ENCODE results near the gene SMG6.

- TF ChIP-seq, protein P1, sequence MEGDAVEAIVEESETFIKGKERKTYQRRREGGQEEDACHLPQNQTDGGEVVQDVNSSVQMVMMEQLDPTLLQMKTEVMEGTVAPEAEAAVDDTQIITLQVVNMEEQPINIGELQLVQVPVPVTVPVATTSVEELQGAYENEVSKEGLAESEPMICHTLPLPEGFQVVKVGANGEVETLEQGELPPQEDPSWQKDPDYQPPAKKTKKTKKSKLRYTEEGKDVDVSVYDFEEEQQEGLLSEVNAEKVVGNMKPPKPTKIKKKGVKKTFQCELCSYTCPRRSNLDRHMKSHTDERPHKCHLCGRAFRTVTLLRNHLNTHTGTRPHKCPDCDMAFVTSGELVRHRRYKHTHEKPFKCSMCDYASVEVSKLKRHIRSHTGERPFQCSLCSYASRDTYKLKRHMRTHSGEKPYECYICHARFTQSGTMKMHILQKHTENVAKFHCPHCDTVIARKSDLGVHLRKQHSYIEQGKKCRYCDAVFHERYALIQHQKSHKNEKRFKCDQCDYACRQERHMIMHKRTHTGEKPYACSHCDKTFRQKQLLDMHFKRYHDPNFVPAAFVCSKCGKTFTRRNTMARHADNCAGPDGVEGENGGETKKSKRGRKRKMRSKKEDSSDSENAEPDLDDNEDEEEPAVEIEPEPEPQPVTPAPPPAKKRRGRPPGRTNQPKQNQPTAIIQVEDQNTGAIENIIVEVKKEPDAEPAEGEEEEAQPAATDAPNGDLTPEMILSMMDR (IDR thresholded peaks at IDR 0.05; ENCODE audit: extremely low read depth in 1 of 2, insufficient read depth in 1 of 2, low read depth in 1 of 2, low read length in 2 of 2): no peak
- no peak for TF ChIP-seq MYC (IDR thresholded peaks at IDR 0.05; ENCODE audit: low read depth, low read length)
- TF ChIP-seq POLR2A (IDR thresholded peaks at IDR 0.05; ENCODE audit: low read depth, low read length): peak; percentile 29
- TF ChIP-seq EZH2 (IDR thresholded peaks at IDR 0.05; ENCODE audit: borderline replicate concordance, low read depth, low read length, severe bottlenecking): no peak
- no peak for TF ChIP-seq JUN (IDR thresholded peaks at IDR 0.05; ENCODE audit: borderline replicate concordance, insufficient read depth, insufficient read length, low read depth)
- peak; percentile 77 for TF ChIP-seq POLR2AphosphoS5 (IDR thresholded peaks at IDR 0.05; ENCODE audit: insufficient read depth, low read depth, low read length)
- no peak for TF ChIP-seq MAX (IDR thresholded peaks at IDR 0.05; ENCODE audit: insufficient read depth, insufficient read length)
- TF ChIP-seq FOS (IDR thresholded peaks at IDR 0.05; ENCODE audit: borderline replicate concordance, insufficient read depth, low read length): no peak
- no peak for TF ChIP-seq GATA2 (IDR thresholded peaks at IDR 0.05; ENCODE audit: insufficient read depth, insufficient read length, low read depth, low read length)
Observed at GRCh38 chr17:2179615-2180295, 123.8 kb downstream of the SMG6 start.
